NCI-H460 (cell line): ENCODE results near the gene RGS11. TPM values are rescaled to one million over a fixed set of nuclear protein-coding genes. Genes with fewer than 3 reads are reported as not detected.

Experiments
- DNase-seq: peaks from one replicate; pipeline ENCODE4 v3.0.0-alpha.2; 2016; ENCODE audit warnings: low read depth; ENCODE audit errors: extremely low read depth
- polyA plus RNA-seq: library from polyadenylated mRNA; depleted of rRNA; stranded (reverse); fragments of >200 nt; gene quantifications from 2 replicates; pipeline ENCODE4 v1.2.3, GENCODE V29; 2014; cell fraction: nucleus; rRNA removed
- total RNA-seq: library from RNA; depleted of rRNA; stranded (reverse); fragments of >200 nt; shearing (Covaris generic); gene quantifications from 2 replicates; pipeline ENCODE4 v1.2.3, GENCODE V29; 2014; rRNA removed

Gene RGS11
- 6.6 and 6.9 TPM in 2 replicates for total RNA-seq
- 41.1 and 42.6 TPM in 2 replicates for polyA plus RNA-seq

GRCh38 chr16:275786-276232 is at the start of gene RGS11:
Gene RGS11, minus strand, starts transcription at chr16:275944. Its CDS starts 33 bp downstream, at chr16:275911.
- DNase-seq = no peak

DNA sequence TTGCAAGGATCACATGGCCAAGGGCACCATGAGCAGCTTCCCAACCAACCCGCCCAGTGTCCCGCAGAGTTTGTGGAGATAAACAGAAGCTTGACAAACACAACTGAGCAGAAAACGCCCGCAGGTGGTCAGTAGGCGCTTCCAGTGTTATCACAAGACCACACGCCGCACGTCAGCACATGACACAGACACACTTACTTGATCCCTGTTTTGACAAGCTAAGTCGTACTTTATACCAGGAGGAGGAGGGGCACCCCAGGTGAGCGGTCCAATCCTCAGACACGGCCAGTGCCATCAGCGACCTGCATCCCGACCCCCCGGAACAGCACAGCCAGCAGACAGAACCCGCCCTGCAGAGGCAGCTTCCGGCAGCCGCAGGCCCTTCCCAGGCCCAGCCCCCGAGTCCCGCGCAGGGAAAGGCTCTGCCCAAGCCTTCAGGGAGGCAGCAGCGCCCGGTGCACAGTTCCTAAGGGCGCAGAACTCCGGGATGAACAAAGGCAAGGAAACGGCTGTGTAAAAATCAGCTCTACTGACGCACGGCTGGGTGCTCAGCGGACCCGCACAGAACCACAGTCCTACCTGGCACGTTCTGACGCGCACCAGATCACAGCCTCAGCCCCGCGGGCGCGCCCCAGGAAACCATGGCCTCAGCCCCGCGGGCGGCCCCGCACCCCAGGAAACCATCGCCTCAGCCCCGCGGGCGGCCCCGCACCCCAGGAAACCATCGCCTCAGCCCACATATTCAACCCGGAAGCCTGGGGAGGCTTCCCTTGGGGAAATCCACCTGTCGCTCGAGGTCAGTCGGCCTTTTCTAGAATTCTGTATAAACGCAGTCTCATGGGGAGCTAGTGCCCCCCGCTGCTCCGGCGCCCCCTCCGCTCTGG is 48.9 kb upstream of the RGS11 start:
- DNase-seq = no peak

- no peak for DNase-seq
Measured at GRCh38 chr16:324201-324450, 48.4 kb upstream of the RGS11 start.

DNA sequence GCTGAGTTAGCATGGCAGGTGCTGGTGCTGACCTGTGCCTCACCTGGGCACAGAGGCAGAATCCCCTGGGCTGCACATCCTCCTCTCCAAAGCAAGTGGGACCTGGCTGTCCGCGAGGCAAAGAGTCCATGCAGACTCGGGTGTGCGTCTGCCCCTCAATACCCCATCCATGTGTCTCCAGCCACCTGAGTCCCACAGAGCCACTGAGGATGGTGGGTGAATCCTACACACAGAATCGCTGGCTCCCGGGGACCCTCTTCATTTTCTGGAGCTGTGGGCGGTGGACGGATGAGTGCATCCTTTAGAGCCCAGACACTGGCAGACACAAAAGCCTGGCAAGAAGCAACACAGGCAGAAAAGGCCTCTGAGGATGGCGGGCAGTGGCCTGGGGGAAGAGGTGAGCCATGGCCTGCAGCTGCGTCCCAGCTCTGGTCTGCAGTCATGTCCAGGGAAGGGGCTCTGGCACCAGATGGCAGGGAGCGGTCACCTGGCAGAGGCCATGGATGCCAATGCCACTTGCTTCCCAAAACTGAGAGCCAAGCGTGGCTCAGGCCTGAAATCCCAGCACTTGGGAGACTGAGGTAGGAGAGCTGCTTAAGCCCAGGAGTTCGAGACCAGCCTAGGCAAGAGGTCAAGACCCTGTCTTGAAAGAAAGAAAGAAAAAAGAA is 46.9 kb upstream of the RGS11 start:
- no peak for DNase-seq

- no peak for DNase-seq
Measured at GRCh38 chr16:321532-321931, 45.8 kb upstream of the RGS11 start.

DNA sequence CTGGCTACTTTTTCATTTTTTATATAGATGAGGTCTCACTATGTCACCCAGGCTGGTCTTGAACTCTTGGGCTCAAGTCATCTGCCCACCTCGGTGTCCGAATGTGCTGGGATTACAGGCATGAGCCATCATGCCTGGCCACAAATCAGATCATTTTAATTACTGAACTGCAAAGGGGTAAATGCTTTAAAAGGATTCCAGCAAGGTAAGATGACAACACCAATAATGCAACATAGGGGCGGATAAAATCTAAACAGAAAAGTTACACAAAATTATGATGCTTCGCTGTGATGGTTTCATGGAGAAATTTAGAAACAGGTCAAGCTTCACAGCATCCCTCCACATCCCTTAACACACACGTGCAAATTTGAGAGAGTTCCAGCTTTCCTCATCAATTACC is 44.5 kb upstream of the RGS11 start:
- DNase-seq = no peak

- DNase-seq = no peak
Measured at GRCh38 chr16:318628-319027, 42.9 kb upstream of the RGS11 start.

GRCh38 chr16:317583-317982 is 41.8 kb upstream of the RGS11 start:
- DNase-seq = no peak

GRCh38 chr16:316741-317464 is 41.2 kb upstream of the RGS11 start:
- DNase-seq = no peak

DNA sequence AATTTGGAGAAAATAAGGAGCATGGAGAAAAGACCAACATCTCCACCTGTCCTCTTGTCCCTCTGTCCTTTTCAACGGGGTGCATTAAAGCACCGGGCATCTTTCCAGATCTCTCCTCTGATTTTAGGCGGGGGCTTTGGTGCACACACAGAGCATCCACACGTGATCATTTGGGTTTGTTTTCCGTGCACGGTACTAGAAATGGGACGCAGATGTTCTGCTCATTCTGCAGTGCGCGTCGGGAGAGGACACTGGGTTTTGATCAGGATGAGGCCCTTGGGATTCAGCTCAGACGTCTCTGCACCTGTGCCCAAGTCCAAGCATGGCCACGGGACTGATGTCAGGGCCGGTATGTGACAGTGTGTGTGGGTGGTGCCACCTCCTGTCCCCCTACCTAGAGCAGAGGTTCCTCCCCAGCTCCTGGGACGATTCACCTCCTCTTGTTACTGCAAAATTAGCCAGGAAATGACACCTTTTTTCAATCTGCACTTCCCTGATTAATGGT is 39.1 kb upstream of the RGS11 start:
- DNase-seq = no peak

- no peak for DNase-seq
Measured at GRCh38 chr16:314351-314750, 38.6 kb upstream of the RGS11 start.

- DNase-seq = no peak
Measured at GRCh38 chr16:311725-312124, 36.0 kb upstream of the RGS11 start.

DNA sequence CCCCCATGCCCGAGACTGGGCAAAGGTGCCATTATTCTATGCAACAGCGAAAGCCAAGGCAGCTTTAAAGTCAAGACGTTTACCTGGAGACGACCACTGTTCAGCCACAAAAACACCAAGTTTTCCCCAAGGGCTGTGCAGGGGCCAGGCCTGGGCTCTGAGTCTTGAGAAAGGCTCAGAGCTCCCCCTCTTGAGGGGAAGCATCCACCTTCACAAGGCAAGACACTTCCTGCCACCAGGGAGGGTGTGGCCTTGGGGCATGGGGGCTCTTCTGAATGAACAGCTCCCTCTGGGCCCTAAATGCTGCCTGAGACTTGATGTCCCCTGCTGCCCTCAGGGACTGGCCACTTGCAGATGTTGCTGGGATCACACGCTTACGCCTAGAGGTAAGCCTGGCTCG is 33.7 kb upstream of the RGS11 start:
- DNase-seq = no peak

DNA sequence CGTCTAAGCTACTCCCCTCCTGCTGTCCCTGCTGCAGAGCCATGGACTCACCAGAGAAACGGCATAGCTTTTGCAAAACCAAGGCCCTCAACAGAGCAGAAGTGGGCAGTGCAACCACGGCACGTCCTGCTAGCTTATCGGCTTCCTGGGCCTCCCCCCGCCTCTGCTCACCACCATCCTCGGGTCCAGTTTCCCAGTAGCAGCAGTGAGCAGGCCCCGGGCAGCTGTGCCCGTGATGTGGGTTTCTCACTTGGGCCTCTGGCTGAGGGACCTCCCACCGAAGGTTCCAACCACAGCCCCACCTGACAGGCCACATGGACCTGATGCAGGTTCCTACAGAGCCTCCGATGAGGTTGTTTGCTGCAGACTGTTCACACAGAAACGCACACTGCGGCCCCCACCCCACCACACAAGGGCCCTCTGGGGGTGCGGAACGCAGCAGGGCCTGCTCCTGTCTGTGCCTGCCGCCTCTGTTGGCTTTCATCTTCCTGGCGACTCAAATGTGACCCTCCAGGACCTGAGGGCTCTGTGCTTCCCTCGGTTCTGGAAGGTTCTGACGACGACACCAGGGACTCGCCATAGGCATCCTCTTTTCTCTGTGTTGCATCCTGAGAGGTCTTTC is 32.1 kb upstream of the RGS11 start:
- no peak for DNase-seq

DNA sequence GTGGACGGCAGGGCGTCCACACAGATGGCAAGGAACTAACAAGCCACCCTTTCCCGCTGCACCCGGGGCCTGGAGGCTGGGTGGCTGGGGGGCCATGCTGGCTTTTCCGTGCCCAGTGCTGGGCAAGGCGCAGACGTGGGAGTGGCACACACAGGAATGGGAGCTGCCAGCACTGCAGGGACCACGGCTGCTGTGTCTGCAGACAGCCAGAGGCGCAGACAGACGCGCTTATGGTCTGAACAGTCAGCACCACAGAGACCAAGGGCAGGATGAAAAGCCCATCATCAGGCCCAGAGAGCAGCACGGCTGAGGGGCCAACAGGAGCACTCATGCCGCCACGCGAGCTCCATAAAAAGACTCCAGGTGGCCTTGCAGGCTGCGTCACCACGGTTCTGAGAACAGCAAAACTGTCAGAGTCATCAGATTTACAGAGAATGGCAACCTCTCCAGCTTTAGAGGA is 31.2 kb upstream of the RGS11 start:
- DNase-seq = no peak

DNA sequence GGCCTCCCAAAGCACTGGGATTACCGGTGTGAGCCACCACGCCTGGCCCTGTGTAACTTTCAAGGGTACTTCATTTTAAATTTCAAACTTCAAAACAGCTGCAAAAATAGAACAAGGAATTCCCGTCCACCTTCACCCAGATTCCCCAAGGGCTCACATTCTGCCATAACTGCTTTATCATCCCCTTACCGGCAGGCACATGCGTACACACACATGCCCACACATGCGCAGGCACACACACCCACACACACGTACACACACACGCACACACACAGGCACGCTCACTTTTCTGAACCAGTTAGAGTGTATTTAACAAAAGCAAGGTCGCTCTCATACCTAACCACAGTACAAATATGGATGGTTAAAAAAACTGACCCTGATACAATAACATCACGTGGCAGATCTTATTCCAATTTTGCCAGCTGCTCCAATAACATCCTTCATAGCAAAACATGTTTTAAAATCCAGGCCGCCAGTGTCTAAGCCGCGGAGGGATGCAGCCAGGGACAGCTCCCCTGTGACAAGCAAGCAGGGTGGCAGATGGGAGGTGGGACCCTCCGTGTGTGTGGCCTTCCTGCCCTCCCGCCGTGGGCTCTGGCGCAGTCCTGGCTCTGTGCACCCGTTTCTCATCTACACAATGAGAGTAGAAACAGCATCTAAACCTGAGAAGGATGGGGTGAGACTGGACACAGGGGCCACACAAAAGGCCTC is 30.3 kb upstream of the RGS11 start:
- DNase-seq = no peak

GRCh38 chr16:303760-304505 is 28.2 kb upstream of the RGS11 start:
- DNase-seq = no peak

GRCh38 chr16:301950-302349 is 26.2 kb upstream of the RGS11 start:
- no peak for DNase-seq

DNA sequence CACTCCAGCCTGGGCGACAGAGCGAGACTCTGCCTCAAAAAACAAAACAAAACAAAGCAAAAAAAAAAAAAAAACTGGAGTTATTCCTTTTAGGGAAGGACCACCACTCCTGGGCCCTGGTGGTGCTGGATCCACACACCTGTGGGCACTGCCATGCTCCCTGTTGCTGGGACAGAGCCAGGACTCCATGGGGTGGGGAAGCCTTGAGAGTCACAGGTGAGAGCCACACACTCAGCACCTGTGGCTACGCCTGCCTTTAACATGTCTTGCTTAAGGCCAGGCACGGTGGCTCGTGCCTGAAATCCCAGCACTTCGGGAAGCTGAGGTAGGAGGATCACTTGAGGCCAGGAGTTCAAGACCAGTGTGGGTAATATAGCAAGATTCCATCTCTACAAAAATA is 25.5 kb upstream of the RGS11 start:
- DNase-seq = no peak
